Measurements from ENCODE around the gene F8.

The F8 gene

DNA sequence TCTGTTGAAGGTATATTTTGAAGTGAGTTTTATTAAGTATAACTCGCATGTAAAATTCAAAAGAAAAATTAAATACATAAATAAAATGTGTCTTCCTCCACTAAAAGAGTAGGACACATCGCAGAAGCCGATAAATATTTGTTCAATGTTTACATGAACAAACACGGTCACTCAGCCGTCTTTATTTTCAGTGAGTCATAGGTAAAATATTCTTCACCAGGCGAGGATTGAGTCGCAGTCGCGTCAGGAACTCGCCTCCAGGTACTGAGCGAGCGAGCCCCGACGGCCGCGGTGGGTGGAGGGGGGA is 3.9 kb upstream of the F8 start:
- no peaks in the 10 kb centered on the region for H3F3A ChIP-seq (ENCODE audit: insufficient read depth, low read length)
- H3K36me3 ChIP-seq (ENCODE audit: insufficient read depth, low read length) = no peaks in the 10 kb centered on the region
- H2AFZ ChIP-seq (ENCODE audit: low read length) = peak overlapping the region; percentile 79; the same call in 1 of the 2 replicates
- peak overlapping the region; percentile 86 for H3K4me3 ChIP-seq (ENCODE audit: low read depth, low read length, poor library complexity, severe bottlenecking)
- peaks cover 23% of the 10 kb centered on the region for H3K4me1 ChIP-seq (ENCODE audit: insufficient read depth, low read length, severe bottlenecking)
- peak overlapping the region; percentile 65 for H3K4me2 ChIP-seq (ENCODE audit: low read length)
- H4K20me1 ChIP-seq (ENCODE audit: insufficient read depth, low read length) = no peaks in the 10 kb centered on the region
- H3K9me2 ChIP-seq (ENCODE audit: low read depth, low read length) = no peaks in the 10 kb centered on the region
- H3K27me3 ChIP-seq (ENCODE audit: insufficient read depth, low read length) = no peaks in the 10 kb centered on the region
- peak overlapping the region; percentile 96 for H3K27ac ChIP-seq (ENCODE audit: low read depth, low read length, poor library complexity, severe bottlenecking)
- H3K9ac ChIP-seq (ENCODE audit: low read length) = peak overlapping the region; percentile 75
- H3K9me3 ChIP-seq (ENCODE audit: low read length) = no peaks in the 10 kb centered on the region
- TF ChIP-seq, protein P1, sequence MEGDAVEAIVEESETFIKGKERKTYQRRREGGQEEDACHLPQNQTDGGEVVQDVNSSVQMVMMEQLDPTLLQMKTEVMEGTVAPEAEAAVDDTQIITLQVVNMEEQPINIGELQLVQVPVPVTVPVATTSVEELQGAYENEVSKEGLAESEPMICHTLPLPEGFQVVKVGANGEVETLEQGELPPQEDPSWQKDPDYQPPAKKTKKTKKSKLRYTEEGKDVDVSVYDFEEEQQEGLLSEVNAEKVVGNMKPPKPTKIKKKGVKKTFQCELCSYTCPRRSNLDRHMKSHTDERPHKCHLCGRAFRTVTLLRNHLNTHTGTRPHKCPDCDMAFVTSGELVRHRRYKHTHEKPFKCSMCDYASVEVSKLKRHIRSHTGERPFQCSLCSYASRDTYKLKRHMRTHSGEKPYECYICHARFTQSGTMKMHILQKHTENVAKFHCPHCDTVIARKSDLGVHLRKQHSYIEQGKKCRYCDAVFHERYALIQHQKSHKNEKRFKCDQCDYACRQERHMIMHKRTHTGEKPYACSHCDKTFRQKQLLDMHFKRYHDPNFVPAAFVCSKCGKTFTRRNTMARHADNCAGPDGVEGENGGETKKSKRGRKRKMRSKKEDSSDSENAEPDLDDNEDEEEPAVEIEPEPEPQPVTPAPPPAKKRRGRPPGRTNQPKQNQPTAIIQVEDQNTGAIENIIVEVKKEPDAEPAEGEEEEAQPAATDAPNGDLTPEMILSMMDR (IDR thresholded peaks at IDR 0.05; ENCODE audit: low read length) = no peak
- TF ChIP-seq EZH2 (IDR thresholded peaks at IDR 0.05; ENCODE audit: borderline replicate concordance, low read length) = no peak
- H3K79me2 ChIP-seq (ENCODE audit: insufficient read depth, low read length) = peaks cover 23% of the 10 kb centered on the region

GRCh38 chrX:155023907-155024833 is 1.6 kb upstream of the F8 start:
- Histone ChIP-seq H3K79me2 (ENCODE audit: insufficient read depth, low read length) (peaks cover 13% of the 10 kb centered on the region), H3F3A (ENCODE audit: insufficient read depth, low read length) (no peaks in the 10 kb centered on the region), H3K4me3 (ENCODE audit: low read depth, low read length, poor library complexity, severe bottlenecking) (no peak overlapping the region), H3K4me1 (ENCODE audit: insufficient read depth, low read length, severe bottlenecking) (peaks cover 22% of the 10 kb centered on the region), H3K27me3 (ENCODE audit: insufficient read depth, low read length) (no peaks in the 10 kb centered on the region), H3K27ac (ENCODE audit: low read depth, low read length, poor library complexity, severe bottlenecking) (no peak overlapping the region), H3K4me2 (ENCODE audit: low read length) (no peak overlapping the region), H3K9me2 (ENCODE audit: low read depth, low read length) (no peaks in the 10 kb centered on the region), H3K9me3 (ENCODE audit: low read length) (no peaks in the 10 kb centered on the region), H3K36me3 (ENCODE audit: insufficient read depth, low read length) (no peaks in the 10 kb centered on the region), H4K20me1 (ENCODE audit: insufficient read depth, low read length) (no peaks in the 10 kb centered on the region), H3K9ac (ENCODE audit: low read length) (no peak overlapping the region), H2AFZ (ENCODE audit: low read length) (no peak overlapping the region)
- TF ChIP-seq, protein P1 (IDR thresholded peaks at IDR 0.05; ENCODE audit: low read length) = no peak
- no peak for TF ChIP-seq EZH2 (IDR thresholded peaks at IDR 0.05; ENCODE audit: borderline replicate concordance, low read length)

- Histone ChIP-seq H3K9me2 (ENCODE audit: low read depth, low read length) (no peaks in the 10 kb centered on the region), H4K20me1 (ENCODE audit: insufficient read depth, low read length) (no peaks in the 10 kb centered on the region), H3K36me3 (ENCODE audit: insufficient read depth, low read length) (no peaks in the 10 kb centered on the region)
Measured at GRCh38 chrX:155020591-155020990, 1.9 kb downstream of the F8 start.

More at GRCh38 chrX:155020591-155020990, 1.9 kb downstream of the F8 start:
- no peak overlapping the region for H3K27ac ChIP-seq (ENCODE audit: low read depth, low read length, poor library complexity, severe bottlenecking)
- no peaks in the 10 kb centered on the region for H3F3A ChIP-seq (ENCODE audit: insufficient read depth, low read length)
- H3K9ac ChIP-seq (ENCODE audit: low read length) = no peak overlapping the region
- no peaks in the 10 kb centered on the region for H3K27me3 ChIP-seq (ENCODE audit: insufficient read depth, low read length)
- TF ChIP-seq, protein P1 (IDR thresholded peaks at IDR 0.05; ENCODE audit: low read length) = no peak
- H3K4me2 ChIP-seq (ENCODE audit: low read length) = no peak overlapping the region
- H3K4me1 ChIP-seq (ENCODE audit: insufficient read depth, low read length, severe bottlenecking) = no peaks in the 10 kb centered on the region
- no peak overlapping the region for H2AFZ ChIP-seq (ENCODE audit: low read length)
- no peaks in the 10 kb centered on the region for H3K9me3 ChIP-seq (ENCODE audit: low read length)
- H3K79me2 ChIP-seq (ENCODE audit: insufficient read depth, low read length) = no peaks in the 10 kb centered on the region
- H3K4me3 ChIP-seq (ENCODE audit: low read depth, low read length, poor library complexity, severe bottlenecking) = no peak overlapping the region
